ENCODE results near the gene XBP1. TPM values are rescaled to one million over a fixed set of nuclear protein-coding genes. Genes with fewer than 3 reads are reported as not detected.
A peak's percentile ranks its signal among the peaks of the same experiment; 100 is the strongest.

XBP1 gene
- total and polyA plus RNA-seq, 10 of the 15 experiments (the other 5 are each of a cell fraction or from before 2014, with no cell fraction given) = 44.5 to 313 (median 149) TPM

DNA sequence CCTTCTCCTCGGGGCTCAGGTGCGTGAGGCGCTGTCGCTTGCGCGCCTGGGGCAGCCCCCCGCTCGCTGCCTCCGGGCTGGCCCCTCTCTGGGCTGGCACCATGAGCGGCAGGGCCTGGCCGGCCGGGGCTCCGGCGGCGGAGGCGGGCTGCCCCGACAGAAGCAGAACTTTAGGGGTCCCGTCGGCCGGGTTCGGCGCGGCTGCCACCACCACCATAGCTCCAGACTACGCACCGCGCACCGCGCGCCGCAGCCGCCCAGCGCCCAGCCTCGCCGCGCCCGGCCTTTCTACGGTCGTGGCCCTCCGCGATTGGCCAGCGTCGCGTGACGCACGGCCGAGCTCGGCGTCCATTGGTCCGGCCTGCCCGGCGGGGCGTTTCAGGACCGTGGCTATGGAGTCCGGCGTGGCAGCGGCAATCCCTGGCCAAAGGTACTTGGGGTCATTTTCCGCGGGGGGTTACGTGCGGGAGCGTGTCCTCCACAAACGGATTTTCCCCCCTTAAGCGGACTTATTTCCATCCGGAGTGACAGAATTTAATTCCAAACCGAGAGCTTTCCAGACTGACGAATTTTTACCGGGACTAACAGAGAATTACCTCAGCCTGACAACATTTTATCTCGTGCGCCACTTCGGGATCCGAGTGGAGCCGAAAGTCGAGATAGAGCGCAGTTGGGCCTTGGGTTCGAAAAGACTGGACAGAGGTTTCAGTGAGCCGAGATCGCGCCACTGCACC is at the start of gene XBP1 (continued):
- TF ChIP-seq, protein P1, sequence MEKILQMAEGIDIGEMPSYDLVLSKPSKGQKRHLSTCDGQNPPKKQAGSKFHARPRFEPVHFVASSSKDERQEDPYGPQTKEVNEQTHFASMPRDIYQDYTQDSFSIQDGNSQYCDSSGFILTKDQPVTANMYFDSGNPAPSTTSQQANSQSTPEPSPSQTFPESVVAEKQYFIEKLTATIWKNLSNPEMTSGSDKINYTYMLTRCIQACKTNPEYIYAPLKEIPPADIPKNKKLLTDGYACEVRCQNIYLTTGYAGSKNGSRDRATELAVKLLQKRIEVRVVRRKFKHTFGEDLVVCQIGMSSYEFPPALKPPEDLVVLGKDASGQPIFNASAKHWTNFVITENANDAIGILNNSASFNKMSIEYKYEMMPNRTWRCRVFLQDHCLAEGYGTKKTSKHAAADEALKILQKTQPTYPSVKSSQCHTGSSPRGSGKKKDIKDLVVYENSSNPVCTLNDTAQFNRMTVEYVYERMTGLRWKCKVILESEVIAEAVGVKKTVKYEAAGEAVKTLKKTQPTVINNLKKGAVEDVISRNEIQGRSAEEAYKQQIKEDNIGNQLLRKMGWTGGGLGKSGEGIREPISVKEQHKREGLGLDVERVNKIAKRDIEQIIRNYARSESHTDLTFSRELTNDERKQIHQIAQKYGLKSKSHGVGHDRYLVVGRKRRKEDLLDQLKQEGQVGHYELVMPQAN (conservative IDR thresholded peaks at IDR 0.05) = peak; percentile 78
- peak; percentile 37 for TF ChIP-seq RUNX3 (IDR thresholded peaks at IDR 0.05; ENCODE audit: low read length)
- TF ChIP-seq CBX3 (IDR thresholded peaks at IDR 0.05; ENCODE audit: borderline replicate concordance, low read depth) = no peak
- 0 out of 2 replicates have a peak, but pooled peaks have one; percentile 32 for TF ChIP-seq ZBED1 (IDR thresholded peaks at IDR 0.05; ENCODE audit: borderline replicate concordance)
- TF ChIP-seq EED (IDR thresholded peaks at IDR 0.05; ENCODE audit: low read depth) = no peak
- TF ChIP-seq, protein P2, sequence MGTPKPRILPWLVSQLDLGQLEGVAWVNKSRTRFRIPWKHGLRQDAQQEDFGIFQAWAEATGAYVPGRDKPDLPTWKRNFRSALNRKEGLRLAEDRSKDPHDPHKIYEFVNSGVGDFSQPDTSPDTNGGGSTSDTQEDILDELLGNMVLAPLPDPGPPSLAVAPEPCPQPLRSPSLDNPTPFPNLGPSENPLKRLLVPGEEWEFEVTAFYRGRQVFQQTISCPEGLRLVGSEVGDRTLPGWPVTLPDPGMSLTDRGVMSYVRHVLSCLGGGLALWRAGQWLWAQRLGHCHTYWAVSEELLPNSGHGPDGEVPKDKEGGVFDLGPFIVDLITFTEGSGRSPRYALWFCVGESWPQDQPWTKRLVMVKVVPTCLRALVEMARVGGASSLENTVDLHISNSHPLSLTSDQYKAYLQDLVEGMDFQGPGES (IDR thresholded peaks at IDR 0.05) = peak; percentile 61; the same call in 1 of the 2 replicates
- TF ChIP-seq HDAC6 (IDR thresholded peaks at IDR 0.05; ENCODE audit: unreplicated experiment) = peak; percentile 90
- peak; percentile 73; the same call in 1 of the 2 replicates for TF ChIP-seq RB1 (IDR thresholded peaks at IDR 0.05; ENCODE audit: borderline replicate concordance)
- TF ChIP-seq TCF3 (IDR thresholded peaks at IDR 0.05; ENCODE audit: borderline replicate concordance, insufficient read depth, low read depth, low read length) = peak; percentile 73; the same call in 1 of the 2 replicates
- no peak for TF ChIP-seq RCOR1 (conservative IDR thresholded peaks at IDR 0.05; ENCODE audit: low read depth, low read length)
- no peak for TF ChIP-seq NRF1 (conservative IDR thresholded peaks at IDR 0.05; ENCODE audit: low read depth, low read length)

All from GM12878 (cell line).